ENCODE results near the gene TMEM74B.
"Not testable (repeated sequence)": the region's sequence is repeated elsewhere in the genome, so short reads cannot be mapped to it uniquely, and the experiment has no call there.

Gene TMEM74B

GRCh38 chr20:1184638-1185315 lies at the start of gene TMEM74B:
Gene TMEM74B (minus strand): TSS chr20:1184981. CDS start chr20:1183801, 1,180 bp downstream.
- Histone ChIP-seq H3K36me3 (ENCODE audit: control insufficient read depth in 1 of 2, insufficient read depth in 2 of 2, low read length in 2 of 2) (no peaks in the 10 kb centered on the region), H3K9ac (ENCODE audit: low read depth in 1 of 2, low read length in 2 of 2) (peak within 1 kb of the TSS; percentile 30 to 44), H3K9me3 (ENCODE audit: control insufficient read depth in 1 of 2, low read length in 2 of 2) (no peaks in the 10 kb centered on the region), H3K27ac (ENCODE audit: low read depth, low read length) (no peak within 1 kb of the TSS), H3K4me1 (ENCODE audit: control insufficient read depth in 1 of 2, insufficient read depth in 2 of 2, low read length in 2 of 2) (peaks cover 20 to 31% of the 10 kb centered on the region in 2 donors), H3K4me3 (ENCODE audit: low read depth in 1 of 2, low read length in 2 of 2) (peak within 1 kb of the TSS; percentile 57 to 63), H3K27me3 (ENCODE audit: control insufficient read depth in 1 of 2, insufficient read depth in 2 of 2, low read length in 2 of 2) (peaks cover 0 to 5% of the 10 kb centered on the region in 2 donors)

- Histone ChIP-seq H3K4me1 (ENCODE audit: control insufficient read depth in 1 of 2, insufficient read depth in 2 of 2, low read length in 2 of 2) (no peaks in the 10 kb centered on the region), H3K27ac (ENCODE audit: low read depth, low read length) (no peak overlapping the region), H3K36me3 (ENCODE audit: control insufficient read depth in 1 of 2, insufficient read depth in 2 of 2, low read length in 2 of 2) (no peaks in the 10 kb centered on the region), H3K4me3 (ENCODE audit: low read depth in 1 of 2, low read length in 2 of 2) (no peak overlapping the region), H3K27me3 (ENCODE audit: control insufficient read depth in 1 of 2, insufficient read depth in 2 of 2, low read length in 2 of 2) (peaks cover 0 to 32% of the 10 kb centered on the region in 2 donors), H3K9me3 (ENCODE audit: control insufficient read depth in 1 of 2, low read length in 2 of 2) (no peaks in the 10 kb centered on the region), H3K9ac (ENCODE audit: low read depth in 1 of 2, low read length in 2 of 2) (no peak overlapping the region)
These were observed 47.7 kb upstream of the TMEM74B start for GRCh38 chr20:1232286-1233111.

GRCh38 chr20:1229541-1229940 lies 44.8 kb upstream of the TMEM74B start:
- Histone ChIP-seq H3K4me3 (ENCODE audit: low read depth in 1 of 2, low read length in 2 of 2) (no peak overlapping the region), H3K9me3 (ENCODE audit: control insufficient read depth in 1 of 2, low read length in 2 of 2) (no peaks in the 10 kb centered on the region), H3K27me3 (ENCODE audit: control insufficient read depth in 1 of 2, insufficient read depth in 2 of 2, low read length in 2 of 2) (peaks cover 0 to 42% of the 10 kb centered on the region in 2 donors), H3K9ac (ENCODE audit: low read depth in 1 of 2, low read length in 2 of 2) (no peak overlapping the region), H3K27ac (ENCODE audit: low read depth, low read length) (no peak overlapping the region), H3K36me3 (ENCODE audit: control insufficient read depth in 1 of 2, insufficient read depth in 2 of 2, low read length in 2 of 2) (no peaks in the 10 kb centered on the region), H3K4me1 (ENCODE audit: control insufficient read depth in 1 of 2, insufficient read depth in 2 of 2, low read length in 2 of 2) (peaks cover 0 to 13% of the 10 kb centered on the region in 2 donors)

GRCh38 chr20:1225783-1226654 lies 41.2 kb upstream of the TMEM74B start, which contains the start of gene RAD21L1:
Gene RAD21L1 (plus strand): TSS chr20:1226044. CDS start chr20:1228454, 2,410 bp downstream.
- Histone ChIP-seq H3K27ac (ENCODE audit: low read depth, low read length) (no peak within 1 kb of the TSS), H3K4me1 (ENCODE audit: control insufficient read depth in 1 of 2, insufficient read depth in 2 of 2, low read length in 2 of 2) (peaks cover 0 to 13% of the 10 kb centered on the region in 2 donors), H3K9ac (ENCODE audit: low read depth in 1 of 2, low read length in 2 of 2) (peak within 1 kb of the TSS; percentile 43 to 64), H3K27me3 (ENCODE audit: control insufficient read depth in 1 of 2, insufficient read depth in 2 of 2, low read length in 2 of 2) (peaks cover 0 to 37% of the 10 kb centered on the region in 2 donors), H3K4me3 (ENCODE audit: low read depth in 1 of 2, low read length in 2 of 2) (peak within 1 kb of the TSS; percentile 73 to 82), H3K9me3 (ENCODE audit: control insufficient read depth in 1 of 2, low read length in 2 of 2) (no peaks in the 10 kb centered on the region), H3K36me3 (ENCODE audit: control insufficient read depth in 1 of 2, insufficient read depth in 2 of 2, low read length in 2 of 2) (no peaks in the 10 kb centered on the region)

- Histone ChIP-seq H3K27me3 (ENCODE audit: control insufficient read depth in 1 of 2, insufficient read depth in 2 of 2, low read length in 2 of 2) (peaks cover 0 to 33% of the 10 kb centered on the region in 2 donors), H3K4me3 (ENCODE audit: low read depth in 1 of 2, low read length in 2 of 2) (peak overlapping the region; percentile 55 to 63), H3K9me3 (ENCODE audit: control insufficient read depth in 1 of 2, low read length in 2 of 2) (no peaks in the 10 kb centered on the region), H3K9ac (ENCODE audit: low read depth in 1 of 2, low read length in 2 of 2) (no peak overlapping the region), H3K36me3 (ENCODE audit: control insufficient read depth in 1 of 2, insufficient read depth in 2 of 2, low read length in 2 of 2) (no peaks in the 10 kb centered on the region), H3K4me1 (ENCODE audit: control insufficient read depth in 1 of 2, insufficient read depth in 2 of 2, low read length in 2 of 2) (peaks cover 0 to 13% of the 10 kb centered on the region in 2 donors), H3K27ac (ENCODE audit: low read depth, low read length) (no peak overlapping the region)
These were observed 40.5 kb upstream of the TMEM74B start for GRCh38 chr20:1225263-1225782.

GRCh38 chr20:1224205-1224890 lies 39.6 kb upstream of the TMEM74B start:
- no peak overlapping the region for H3K27ac ChIP-seq (ENCODE audit: low read depth, low read length)
- no peaks in the 10 kb centered on the region for H3K36me3 ChIP-seq (ENCODE audit: control insufficient read depth in 1 of 2, insufficient read depth in 2 of 2, low read length in 2 of 2)
- peaks cover 0 to 13% of the 10 kb centered on the region in 2 donors for H3K4me1 ChIP-seq (ENCODE audit: control insufficient read depth in 1 of 2, insufficient read depth in 2 of 2, low read length in 2 of 2)
- H3K27me3 ChIP-seq (ENCODE audit: control insufficient read depth in 1 of 2, insufficient read depth in 2 of 2, low read length in 2 of 2): peaks cover 0 to 26% of the 10 kb centered on the region in 2 donors
- H3K9me3 ChIP-seq (ENCODE audit: control insufficient read depth in 1 of 2, low read length in 2 of 2): no peaks in the 10 kb centered on the region
- H3K9ac ChIP-seq (ENCODE audit: low read depth in 1 of 2, low read length in 2 of 2): no peak overlapping the region
- no peak overlapping the region for H3K4me3 ChIP-seq (ENCODE audit: low read depth in 1 of 2, low read length in 2 of 2)

- H3K27ac ChIP-seq (ENCODE audit: low read depth, low read length); H3K9me3 ChIP-seq (ENCODE audit: control insufficient read depth in 1 of 2, low read length in 2 of 2); H3K4me3 ChIP-seq (ENCODE audit: low read depth in 1 of 2, low read length in 2 of 2); H3K36me3 ChIP-seq (ENCODE audit: control insufficient read depth in 1 of 2, insufficient read depth in 2 of 2, low read length in 2 of 2); H3K9ac ChIP-seq (ENCODE audit: low read depth in 1 of 2, low read length in 2 of 2): not testable (repeated sequence)
- Histone ChIP-seq H3K4me1 (ENCODE audit: control insufficient read depth in 1 of 2, insufficient read depth in 2 of 2, low read length in 2 of 2) (peaks cover 0 to 13% of the 10 kb centered on the region in 2 donors), H3K27me3 (ENCODE audit: control insufficient read depth in 1 of 2, insufficient read depth in 2 of 2, low read length in 2 of 2) (peaks cover 0 to 12% of the 10 kb centered on the region in 2 donors)
These were observed 38.0 kb upstream of the TMEM74B start for GRCh38 chr20:1222750-1223149.

- not testable (repeated sequence) for H3K36me3 ChIP-seq (ENCODE audit: control insufficient read depth in 1 of 2, insufficient read depth in 2 of 2, low read length in 2 of 2); H3K4me1 ChIP-seq (ENCODE audit: control insufficient read depth in 1 of 2, insufficient read depth in 2 of 2, low read length in 2 of 2); H3K27ac ChIP-seq (ENCODE audit: low read depth, low read length)
These were observed 32.0 kb upstream of the TMEM74B start for GRCh38 chr20:1216527-1217427.

More at GRCh38 chr20:1216527-1217427, 32.0 kb upstream of the TMEM74B start:
- not testable (repeated sequence) for H3K9me3 ChIP-seq (ENCODE audit: control insufficient read depth in 1 of 2, low read length in 2 of 2); H3K4me3 ChIP-seq (ENCODE audit: low read depth in 1 of 2, low read length in 2 of 2); H3K27me3 ChIP-seq (ENCODE audit: control insufficient read depth in 1 of 2, insufficient read depth in 2 of 2, low read length in 2 of 2); H3K9ac ChIP-seq (ENCODE audit: low read depth in 1 of 2, low read length in 2 of 2)

Data from duodenal mucosa (tissue), 2 donors.